Measurements from ENCODE around the gene NCKIPSD.

The NCKIPSD gene

DNA sequence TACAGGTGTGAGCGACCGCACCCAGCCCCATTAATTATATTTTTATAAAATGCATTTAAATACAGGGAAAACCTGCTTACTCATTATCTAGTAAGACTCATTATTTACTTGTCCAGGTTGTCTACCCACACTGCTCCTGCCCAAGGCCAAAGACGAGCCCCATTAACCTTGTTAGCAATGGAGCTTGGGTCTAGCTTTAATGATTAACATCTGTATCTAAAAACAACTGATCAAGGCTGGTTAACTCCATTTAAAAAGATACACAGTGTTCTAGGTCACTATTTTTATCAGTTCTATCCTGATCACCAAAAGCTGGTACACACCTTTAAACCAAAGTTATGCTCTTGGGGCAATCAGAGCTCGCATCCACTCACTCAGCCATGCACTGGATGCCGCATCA lies 10.4 kb upstream of the NCKIPSD start:
- DNase-seq = no peak

DNA sequence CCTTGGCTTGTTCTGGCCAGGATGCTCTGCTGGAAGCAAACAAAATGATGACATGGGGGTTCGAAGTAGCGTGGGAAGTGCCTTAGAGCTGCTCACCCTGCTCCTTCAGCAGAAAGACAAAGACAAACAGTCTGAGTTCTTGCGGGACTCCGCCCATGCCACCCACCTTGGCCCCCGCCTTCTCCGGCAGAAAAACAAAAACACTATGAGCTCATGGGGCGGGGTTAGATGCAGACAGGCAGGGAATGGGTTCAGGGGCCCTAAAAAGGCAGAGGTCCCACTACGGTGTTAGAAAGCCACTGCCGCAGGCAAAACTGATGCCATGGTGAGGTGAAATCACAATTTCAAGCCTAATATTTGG lies 9.7 kb upstream of the NCKIPSD start:
- DNase-seq = no peak

GRCh38 chr3:48694610-48695392 lies 9.1 kb upstream of the NCKIPSD start:
- DNase-seq = no peak

- no peak for DNase-seq
These were observed 8.1 kb upstream of the NCKIPSD start for GRCh38 chr3:48693826-48694225.

DNA sequence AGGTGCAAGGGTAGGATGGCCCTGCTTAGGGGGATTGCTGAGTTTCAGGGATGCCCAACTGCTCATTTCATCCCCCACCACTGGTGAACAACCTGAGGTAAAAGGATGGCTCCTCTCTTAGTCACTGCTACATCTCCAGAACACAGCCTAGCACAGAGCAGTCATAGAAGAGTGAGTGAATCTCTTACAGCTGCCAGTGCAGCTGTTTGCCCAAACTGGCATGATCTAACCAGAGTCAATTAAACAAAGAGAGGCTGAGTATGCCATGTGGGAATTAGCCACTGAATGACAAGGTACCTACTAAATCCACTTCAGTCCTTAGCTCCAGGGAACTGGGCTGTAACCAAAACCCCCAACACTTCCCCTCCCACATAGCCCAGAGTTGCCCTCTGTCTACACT lies 6.8 kb upstream of the NCKIPSD start:
- no peak for DNase-seq

GRCh38 chr3:48690846-48691458 lies 5.2 kb upstream of the NCKIPSD start:
- no peak for DNase-seq

GRCh38 chr3:48689384-48689783 lies 3.7 kb upstream of the NCKIPSD start:
- DNase-seq = no peak

GRCh38 chr3:48688737-48689075 lies 3.0 kb upstream of the NCKIPSD start:
- no peak for DNase-seq

- no peak for DNase-seq
These were observed 2.5 kb upstream of the NCKIPSD start for GRCh38 chr3:48688032-48688736.

- no peak for DNase-seq
These were observed 1.5 kb upstream of the NCKIPSD start for GRCh38 chr3:48687220-48687678.

- no peak for DNase-seq
These were observed 964 bp upstream of the NCKIPSD start for GRCh38 chr3:48686538-48687219.

DNA sequence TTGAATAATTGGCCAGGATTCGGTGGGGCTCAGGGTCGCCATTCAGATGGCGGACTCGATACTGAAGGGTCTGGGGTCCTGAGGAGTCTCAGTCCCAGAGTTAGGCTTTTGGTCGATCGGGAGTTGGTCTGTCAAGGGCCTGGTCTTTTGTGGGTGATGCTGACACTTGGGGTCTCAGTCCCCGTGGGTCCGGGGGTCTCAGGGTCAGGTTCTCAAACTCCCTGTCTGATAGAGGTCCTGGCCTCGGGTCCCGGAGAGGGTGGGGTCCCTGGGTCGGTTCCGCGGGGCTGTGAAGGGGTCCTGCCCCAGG lies 467 bp downstream of the NCKIPSD start:
- DNase-seq = no peak

DNA sequence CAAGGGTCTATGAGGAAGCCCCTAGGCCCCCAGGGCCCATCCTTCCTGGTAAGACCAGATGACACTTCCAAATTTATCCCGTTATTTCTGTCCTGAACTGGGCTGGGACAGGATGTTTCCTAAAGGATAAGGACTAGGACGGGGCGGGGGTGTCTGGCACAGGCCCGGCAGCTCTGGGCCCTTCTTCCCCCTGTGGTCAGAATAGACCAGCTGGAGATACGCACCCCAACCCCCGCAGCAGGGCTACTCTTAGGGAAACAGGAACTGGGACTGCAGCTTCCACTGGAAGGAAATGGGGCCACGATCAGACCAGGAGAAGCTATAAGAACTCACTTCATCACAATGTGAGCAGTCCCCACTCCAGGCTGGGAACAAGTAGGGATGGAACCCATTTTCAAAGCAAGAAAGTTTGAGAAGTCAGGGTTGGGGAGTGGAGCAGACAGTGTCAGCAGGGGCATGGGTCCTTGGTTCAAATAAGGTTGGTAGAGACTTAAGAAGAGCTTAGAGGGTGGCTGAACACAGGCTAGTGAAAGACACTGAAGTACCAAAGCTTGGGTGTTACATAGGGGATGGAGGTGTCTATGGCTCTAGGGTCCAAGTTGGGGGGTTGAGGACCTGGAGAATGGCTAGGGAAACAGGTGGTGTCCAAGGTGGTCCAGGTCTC lies 1.1 kb downstream of the NCKIPSD start:
- peak; percentile 40 for DNase-seq

GRCh38 chr3:48684054-48684349 lies 1.7 kb downstream of the NCKIPSD start:
- DNase-seq = no peak

DNA sequence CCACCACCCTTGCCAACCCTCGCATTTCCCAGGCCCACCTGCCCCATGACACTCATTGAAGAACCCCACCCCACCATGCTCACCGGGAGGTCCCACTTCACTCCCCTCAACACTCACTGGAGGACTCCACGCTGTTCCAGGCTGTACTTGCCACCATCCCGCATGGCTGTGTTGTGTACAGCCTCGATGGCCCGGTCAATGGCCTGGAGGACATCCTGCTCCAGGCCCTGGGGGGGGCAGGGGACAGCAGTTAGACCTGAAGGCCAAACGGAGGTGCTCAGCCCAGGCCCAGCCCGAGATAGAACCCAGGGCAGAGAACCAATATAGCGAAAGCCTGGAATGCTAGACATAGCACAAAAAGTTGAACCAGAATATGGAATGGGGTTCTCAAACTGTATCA lies 2.9 kb downstream of the NCKIPSD start:
- DNase-seq = no peak

DNA sequence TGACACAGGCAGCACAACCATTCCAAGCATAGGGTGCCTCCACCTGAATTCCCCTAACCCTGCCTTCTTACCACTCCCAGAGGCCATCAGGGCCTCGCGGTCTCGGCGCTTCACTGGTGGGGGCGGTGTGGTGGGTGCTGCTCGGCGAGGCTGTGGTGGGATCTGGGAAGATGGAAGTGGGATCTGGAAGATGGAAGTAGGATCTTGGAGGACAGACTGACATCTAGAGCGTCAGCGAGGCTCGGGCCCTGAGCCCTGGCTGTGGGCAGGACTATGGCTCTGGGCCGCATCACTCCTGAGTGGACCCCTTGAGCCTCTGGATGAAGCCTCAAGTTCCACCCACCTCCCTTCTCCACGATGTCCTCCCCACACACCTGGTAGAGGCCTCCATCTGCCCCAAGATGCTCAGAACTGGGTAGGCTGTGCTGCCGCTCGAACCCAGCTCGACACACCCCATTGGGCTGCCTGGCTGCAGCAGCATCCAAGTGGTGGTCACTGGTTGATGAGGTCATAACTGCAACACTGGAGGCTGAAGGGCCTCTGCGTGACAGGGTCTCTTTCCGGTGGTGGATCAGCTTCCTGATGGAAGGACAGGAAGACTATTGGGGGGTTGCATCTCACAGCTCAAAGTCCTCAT lies 3.6 kb downstream of the NCKIPSD start:
- DNase-seq = no peak

DNA sequence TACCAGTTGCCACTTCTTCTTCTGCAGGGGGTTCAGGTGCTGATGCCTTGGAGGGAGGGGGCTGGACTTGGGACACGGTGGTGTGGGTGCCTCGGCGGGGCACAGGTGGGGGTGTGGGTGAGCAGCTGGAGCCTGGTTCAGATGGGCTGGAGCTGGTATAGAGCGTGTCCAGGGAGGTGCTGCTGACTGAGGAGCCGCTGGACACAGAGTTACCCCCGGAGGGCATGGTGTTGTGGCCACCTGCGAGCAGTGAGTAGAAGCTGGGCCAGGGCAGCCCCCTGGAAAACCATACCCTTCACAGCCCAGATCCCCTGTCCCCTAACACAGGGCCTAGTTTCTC lies 4.2 kb downstream of the NCKIPSD start:
- DNase-seq = no peak

GRCh38 chr3:48680811-48681540 lies 4.7 kb downstream of the NCKIPSD start:
- no peak for DNase-seq

DNA sequence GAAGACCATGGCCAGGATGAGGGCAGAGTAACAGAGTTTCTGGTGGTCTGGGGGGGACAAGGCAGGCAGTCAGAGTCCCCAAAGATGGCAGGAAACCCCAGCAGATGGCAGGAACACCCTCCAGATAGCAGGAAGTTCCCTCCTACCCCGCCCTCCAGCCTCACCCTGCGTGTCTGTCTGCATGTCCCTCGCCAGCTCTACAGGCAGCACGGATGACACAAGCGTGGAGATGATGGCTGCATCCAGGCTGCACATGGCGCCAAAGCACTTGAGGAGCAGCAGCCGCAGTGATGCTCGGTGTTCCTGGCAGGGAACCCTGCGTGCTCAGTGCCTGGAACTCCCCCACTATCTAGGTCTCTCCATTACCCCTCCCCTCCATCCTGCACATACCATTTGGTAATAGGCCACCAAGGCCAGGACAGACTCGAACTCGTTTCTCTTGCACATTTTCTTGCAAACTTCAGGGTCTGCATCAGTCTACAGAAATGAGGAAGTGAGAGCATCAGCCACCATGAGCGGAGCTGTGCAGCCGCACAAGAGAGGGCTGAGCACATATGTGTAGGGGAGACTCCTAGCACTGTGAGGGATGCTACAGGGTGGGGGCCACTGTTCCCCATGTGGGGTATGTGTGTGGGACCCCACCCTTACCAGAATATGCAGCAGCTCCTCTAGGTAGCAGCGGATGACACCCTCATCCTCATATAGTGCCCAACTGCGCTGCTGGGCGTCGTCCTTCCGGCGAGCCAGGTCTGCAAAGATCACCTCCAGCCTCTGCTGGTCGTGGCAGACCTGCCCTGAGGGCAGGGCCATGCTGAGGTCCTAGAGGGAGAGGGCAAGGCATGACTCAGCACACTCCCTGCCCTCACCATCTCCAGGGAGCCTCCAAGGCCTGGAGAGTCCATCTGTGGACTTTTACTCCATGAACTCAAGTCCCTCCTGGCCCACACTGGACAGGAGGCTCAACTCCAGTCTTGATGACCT lies 6.0 kb downstream of the NCKIPSD start:
- DNase-seq = peak; percentile 51

GRCh38 chr3:48678566-48679380 lies 6.9 kb downstream of the NCKIPSD start:
- no peak for DNase-seq
